Right lung (tissue), 5 donors: ENCODE data around the gene C1S. TPM values are rescaled to one million over a fixed set of nuclear protein-coding genes. Genes with fewer than 3 reads are reported as not detected.

Experiments
- DNase-seq, 2 donors: peaks; one replicate each; pipeline ENCODE4 v3.0.0-alpha.2; 2013
- polyA plus RNA-seq, 5 donors: library from polyadenylated mRNA; unstranded; fragments of 120-200 nt; gene quantifications; one replicate each; pipeline versions ENCODE4 v1.2.1 to v1.2.3, GENCODE V29; 2013; ENCODE audit warnings: inconsistent platforms in 1 of 5, low replicate concordance in 1 of 5; ENCODE audit not compliant: insufficient read length in 5 of 5, insufficient read depth in 1 of 5

The C1S gene
- polyA plus RNA-seq, 5 donors, result 97.0 to 139 (median 120) TPM

DNA sequence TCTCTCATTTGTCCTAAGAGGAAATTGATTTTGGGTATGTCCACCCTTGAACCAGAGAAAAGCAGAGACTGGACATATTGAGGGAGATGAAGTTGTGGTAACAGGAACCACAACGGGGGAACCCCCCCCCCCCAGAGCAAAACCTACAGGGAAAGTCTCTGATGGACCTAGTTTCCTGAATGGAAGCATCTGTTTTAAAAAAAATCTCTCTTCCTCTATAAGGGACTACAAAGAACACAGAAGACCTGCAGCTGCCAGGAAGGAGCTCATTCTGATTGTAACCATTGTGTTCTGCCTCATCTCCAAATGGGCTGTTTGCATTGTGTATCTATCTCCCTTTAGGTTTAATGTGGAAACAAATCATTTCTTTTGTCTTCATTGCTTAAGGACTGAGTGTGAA is 13.4 kb downstream of the C1S start:
- DNase-seq, result no peak

- DNase-seq, result no peak
Observed at GRCh38 chr12:7075518-7075917, 15.0 kb downstream of the C1S start.

DNA sequence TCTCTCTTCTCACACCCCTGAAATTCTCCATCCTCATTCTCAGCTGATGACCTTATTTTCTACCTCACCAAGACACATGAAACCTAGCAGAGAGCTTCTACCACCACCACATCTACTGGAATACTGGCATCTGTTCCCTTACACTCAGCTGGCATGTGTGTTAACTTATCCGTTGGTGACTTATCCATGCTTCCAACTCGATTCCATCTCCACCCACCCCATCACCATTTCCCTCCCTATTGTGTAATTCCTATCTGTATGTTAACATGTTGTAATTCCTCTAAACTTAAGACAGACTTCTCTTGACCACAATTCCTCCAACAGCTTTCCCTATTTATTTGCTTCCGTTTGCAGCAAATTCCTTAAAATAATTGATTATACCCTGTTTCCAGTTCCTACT is 15.4 kb downstream of the C1S start:
- peak in 1 of 2 donors; percentile 23 for DNase-seq

- DNase-seq, result no peak
Observed at GRCh38 chr12:7076493-7076892, 16.0 kb downstream of the C1S start.

DNA sequence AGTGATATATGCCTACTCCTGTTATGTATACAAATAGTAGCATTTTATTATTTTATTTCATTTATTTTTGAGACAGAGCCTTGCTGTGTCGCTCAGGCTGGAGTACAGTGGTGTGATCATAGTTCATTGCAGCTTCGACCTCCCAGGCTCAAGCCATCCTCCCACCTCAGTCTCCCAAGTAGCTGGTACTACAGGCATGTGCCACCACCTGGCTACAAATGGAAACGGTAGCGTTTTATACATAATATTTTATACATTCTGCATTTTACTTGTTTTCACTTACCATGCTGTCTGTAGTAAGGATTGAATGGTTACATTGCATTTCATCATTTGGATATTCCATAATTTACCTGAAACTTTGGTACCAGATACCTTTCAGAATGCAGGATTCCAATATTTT is 17.6 kb downstream of the C1S start:
- no peak for DNase-seq

DNA sequence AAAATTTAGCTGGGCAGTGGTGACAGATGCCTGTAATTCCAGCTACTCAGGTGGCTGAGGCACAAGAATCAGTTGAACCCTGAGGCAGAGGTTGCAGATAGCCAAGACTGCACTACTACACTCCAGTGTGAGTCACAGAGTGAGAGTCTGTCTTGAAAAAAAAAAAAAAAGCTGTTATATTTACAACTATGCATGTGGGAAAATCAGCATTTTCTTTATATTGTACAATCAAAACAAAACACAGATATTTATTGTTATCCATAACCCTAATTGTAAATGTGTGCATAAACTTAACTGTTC is 19.3 kb downstream of the C1S start:
- DNase-seq, result no peak

GRCh38 chr12:7081037-7081436 is 20.5 kb downstream of the C1S start:
- no peak for DNase-seq

- no peak for DNase-seq
Observed at GRCh38 chr12:7083125-7083524, 22.6 kb downstream of the C1S start.

DNA sequence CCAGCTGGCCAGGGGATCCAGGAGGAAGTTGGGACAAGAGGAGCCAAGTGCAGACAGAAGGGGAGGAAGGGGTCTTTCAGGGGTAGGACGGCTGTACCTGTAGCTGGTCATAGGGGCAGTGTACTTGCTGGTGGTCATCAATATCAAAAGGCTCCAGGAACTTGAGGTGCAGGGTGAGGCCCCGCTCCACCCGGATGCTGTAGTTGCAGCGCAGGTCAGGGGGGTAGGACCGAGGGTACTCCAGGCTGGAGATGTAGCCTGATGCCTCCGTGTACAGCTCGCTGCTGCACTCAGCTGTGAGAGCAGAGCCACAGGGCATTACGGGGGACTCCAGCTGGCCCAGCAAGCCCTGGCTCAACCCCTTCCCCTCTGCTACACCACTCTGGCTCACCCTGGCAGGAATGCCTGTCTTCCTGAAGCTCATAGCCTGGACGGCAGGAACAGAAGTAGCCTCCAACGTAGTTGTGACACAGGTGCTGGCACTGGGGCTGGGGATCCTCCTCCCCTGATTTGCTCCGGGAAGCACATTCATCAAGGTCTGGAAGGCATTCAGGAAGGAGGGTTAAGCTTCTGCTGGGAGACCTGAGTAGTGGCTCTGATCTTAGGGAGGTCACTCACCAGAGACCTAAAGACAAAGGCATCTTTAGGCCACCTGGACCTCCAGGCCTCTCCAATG is 28.8 kb downstream of the C1S start:
- no peak for DNase-seq

- no peak for DNase-seq
Observed at GRCh38 chr12:7090222-7090998, 29.9 kb downstream of the C1S start.

DNA sequence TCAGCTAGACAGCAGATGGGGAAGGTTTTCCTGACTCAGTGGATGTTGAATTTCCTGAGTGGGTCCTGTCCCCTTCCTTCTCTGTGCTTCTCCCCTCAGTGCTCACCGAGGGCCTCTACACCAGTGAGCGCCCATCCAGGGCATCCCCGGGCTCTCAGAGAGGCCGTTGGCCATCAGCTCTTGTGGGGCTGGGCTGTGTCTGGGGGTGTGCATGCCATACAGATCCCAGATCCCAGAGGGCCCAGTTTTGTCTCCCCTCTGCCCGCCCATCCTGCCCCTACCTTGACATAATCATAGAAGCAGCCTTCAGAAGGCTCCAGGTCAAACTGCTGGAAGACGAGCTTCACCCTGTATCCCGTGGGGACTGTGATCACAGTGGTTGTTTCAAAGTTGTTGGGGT is 30.7 kb downstream of the C1S start:
- DNase-seq, result no peak

- DNase-seq, result no peak
Observed at GRCh38 chr12:7091660-7092228, 31.2 kb downstream of the C1S start.

- DNase-seq, result peak; percentile 76 to 86
Observed at GRCh38 chr12:7092229-7092985, 31.9 kb downstream of the C1S start, which contains the start of gene C1R. Gene C1R, minus strand, starts transcription at chr12:7092445. Its CDS starts 57 bp downstream, at chr12:7092388.

GRCh38 chr12:7092986-7093460 is 32.5 kb downstream of the C1S start:
- no peak for DNase-seq

- DNase-seq, result no peak
Observed at GRCh38 chr12:7093486-7093885, 33.0 kb downstream of the C1S start.

- DNase-seq, result no peak
Observed at GRCh38 chr12:7093892-7094291, 33.4 kb downstream of the C1S start.

GRCh38 chr12:7096006-7096932 is 35.8 kb downstream of the C1S start:
- DNase-seq, result no peak

DNA sequence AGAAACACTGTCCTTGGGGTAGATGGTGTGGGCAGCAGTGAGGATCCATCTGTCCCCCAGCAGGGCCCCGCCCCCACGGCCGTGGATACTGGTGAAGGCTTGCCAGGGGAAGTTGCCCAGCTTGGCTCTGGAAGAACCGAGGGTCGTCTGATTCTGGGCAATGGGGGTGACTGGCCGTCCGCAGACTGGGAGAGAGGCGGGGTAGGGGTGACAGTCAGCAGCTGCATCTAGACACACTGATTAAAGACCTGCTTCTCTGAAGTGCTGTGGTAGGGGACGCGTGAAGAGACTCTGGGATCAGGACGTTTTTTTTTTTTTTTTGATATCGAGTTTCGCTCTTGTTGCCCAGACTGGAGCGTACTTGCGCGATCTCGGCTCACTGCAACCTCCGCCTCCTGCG is 36.5 kb downstream of the C1S start:
- no peak for DNase-seq

- no peak for DNase-seq
Observed at GRCh38 chr12:7099290-7099996, 38.9 kb downstream of the C1S start.

- no peak for DNase-seq
Observed at GRCh38 chr12:7100239-7100638, 39.7 kb downstream of the C1S start.
